Measurements from ENCODE around the gene LY6G6C. TPM values are rescaled to one million over a fixed set of nuclear protein-coding genes. Genes with fewer than 3 reads are reported as not detected.

LY6G6C gene
- total RNA-seq, 2 donors from 2014 or later = not detected

DNA sequence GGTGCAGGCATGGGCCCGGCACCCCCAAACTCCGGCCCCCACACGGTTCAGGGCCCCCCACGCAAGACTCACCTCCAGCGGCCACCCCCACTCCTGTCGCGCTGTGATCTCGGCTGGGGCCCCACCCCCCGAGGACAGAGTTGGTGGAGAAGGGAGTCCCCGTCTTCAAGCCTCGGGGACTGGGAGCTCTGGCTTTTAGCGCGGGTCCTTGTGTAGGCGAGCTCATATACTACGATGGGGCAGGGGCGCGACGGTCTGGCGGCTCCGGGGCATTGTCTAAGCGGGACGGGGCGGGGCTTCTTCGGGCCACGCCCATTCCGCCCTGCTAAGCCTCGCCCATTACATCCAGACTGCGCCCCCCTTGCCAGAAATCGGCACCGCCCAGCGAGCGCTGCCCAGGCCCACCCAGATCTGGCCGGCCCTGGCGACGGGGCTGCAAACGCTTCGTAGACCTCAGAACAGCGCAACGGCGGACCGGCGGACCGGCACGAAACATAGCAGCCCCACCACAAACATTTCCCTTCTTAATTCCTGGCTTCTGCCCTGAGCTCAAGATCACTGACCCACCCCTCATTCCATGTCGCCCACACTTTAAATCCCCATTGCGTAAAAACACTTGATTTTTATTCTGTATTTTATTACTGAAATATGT lies 8.6 kb upstream of the LY6G6C start:
- intact Hi-C loops (cut with DNase I) = loop anchor here in 1 of 2 donors (10.0 kb wide), 2 partner anchors 65 to 105 kb away; partner anchors contain the start of gene VARS1
- ATAC-seq = peak; percentile 80 to 88
- DNase-seq = peak; percentile 93

DNA sequence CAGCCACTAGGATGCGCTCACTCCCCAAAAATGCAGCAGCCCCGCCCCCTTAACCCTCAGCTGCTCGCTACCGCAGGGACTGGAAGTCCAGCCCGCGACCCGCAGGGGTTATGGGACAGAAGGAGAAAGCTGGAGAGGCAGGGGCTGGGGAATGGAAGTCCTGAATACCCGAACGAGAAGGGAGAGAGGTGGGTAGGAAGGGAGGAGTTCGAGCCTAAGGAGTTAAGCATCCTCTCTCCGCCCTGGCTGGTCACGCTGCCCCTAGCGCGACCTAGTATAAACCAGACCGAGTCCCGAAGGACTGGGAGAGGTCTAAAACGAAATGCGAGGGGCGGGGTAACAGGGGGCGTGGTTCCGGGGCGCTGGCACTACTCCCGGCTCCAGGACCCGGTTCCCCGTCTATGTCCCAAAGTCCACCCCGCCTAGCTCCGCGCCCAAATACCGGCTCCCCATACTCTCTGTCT lies 8.0 kb upstream of the LY6G6C start:
- intact Hi-C loops (cut with DNase I) = no loop called here
- DNase-seq (peak; percentile 90), ATAC-seq (peak; percentile 84 to 88)

DNA sequence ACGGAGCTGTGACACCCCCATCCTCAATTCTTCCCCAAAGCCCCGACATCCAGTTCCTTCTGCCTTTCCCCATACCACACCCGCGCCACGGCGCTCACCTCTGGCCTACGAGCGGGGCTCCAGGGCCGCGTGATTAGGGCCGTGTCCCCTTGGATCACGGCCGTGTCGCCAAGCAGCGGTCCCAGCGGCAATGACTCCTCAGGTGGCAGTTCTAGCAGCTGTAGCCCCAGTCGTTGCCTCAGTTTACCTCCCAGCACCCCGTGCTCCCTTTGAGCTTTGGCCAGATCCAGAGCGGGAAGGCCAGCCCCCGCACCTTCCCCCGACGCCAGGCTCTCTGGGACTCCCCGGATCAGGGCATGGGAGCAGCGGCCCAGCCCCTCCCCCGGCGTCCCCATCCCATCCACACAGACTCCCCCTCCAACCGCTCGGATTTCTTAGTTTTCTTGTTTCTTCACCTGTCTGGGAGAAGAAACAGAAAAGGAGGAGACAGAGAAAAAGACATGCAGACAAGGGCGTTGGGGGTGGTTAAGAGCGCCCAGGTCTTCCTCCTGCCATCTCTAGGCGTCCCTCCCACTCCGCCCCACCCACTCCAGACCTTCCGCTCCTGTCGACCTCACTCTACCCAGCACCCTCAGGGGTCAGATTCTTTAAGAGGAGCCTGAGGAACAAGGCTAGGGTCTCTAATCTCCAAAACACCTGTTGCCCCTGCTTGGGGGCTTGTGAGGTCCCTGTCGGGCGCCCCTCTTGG lies 7.4 kb upstream of the LY6G6C start, which contains the start of gene DDAH2:
Gene DDAH2, minus strand, starts transcription at position 533 of the 748 bp plus-strand sequence. Its CDS starts 138 bp downstream, at position 395.
- DNase-seq = peak; percentile 41

DNA sequence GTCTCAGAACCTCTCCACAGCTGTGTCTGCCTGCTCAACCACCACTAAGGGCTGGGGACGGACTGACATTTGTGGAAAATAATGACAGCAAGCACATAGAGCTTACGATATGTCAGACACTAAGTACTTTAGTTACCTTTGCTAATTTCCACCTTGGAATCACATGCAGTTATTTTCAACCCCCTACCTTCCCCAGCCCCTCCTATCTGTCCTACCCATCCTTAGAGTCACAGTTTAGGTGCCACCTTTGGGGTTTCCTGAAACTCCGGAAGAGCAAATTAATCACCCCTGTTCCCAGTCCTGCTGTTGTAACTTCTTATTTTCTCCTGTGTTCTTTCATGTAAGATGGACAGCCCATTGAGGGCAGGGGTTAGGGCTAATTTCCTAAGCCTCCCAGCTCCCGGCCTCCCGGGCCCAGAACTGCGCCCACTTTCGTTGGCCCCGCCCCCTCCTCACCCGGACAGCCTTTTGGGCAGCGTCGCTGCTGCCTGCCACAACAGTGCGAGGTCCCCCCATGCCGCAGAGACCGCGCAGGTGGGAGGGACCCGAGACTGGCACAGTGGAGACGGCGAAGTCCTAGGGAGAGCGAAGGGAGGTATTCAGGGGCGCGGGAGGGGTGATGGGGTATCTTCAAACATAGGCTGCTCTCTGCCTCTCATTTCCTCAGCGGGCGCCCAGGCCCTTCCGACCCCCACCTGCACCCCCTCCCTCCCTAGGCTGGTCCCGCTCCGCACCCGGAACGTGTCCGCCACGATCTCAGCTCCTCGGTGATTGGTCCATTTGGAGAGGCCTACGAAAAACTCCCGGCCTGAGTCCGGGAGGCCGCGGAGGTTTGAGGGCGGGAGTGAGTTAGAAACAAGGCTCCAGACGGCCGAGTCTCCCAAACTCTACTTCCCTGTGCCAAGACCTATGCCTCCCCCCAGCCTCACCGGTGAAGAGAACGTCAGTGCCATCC lies 6.4 kb upstream of the LY6G6C start:
- DNase-seq = peak; percentile 41
- no peak for ATAC-seq
- intact Hi-C loops (cut with DNase I) = no loop called here

More for the DNA sequence above, 7.4 kb upstream of the LY6G6C start, which contains the start of gene DDAH2:
- ATAC-seq = peak; percentile 32 to 44
- intact Hi-C loops (cut with DNase I) = no loop called here

DNA sequence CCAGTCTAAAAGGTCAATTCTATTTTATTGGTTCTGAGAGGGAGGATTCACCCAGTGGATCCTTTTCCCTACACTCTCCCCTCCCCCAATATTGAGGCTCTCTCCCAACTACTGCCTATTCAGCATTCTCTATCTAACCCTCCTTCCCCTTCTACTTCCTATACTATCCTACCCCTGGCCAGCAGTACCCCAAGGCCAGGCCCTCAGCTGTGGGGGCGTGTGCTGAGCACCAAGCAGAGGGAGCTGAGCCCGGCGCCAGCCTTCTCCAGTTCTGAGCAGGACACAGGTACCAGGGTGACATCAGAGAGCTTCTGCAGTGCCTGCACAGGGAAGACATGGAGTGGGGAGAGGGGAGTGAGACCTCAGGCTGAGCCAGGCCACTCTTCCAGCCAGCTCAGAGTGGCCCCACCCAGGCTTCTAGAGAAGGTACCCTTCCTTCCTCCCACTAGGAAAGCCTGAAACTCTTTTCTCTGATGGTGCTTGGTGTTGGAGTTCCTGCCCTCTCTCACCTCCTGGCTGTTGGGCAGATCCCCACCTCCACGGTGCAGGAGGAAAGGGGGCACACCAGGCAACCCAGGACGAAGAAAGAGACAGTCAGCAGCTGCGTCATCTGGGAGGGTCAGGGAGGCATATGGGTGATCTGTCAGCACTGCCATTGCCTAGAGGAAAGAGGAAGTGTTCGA lies 5.6 kb upstream of the LY6G6C start:
- ATAC-seq (no peak), DNase-seq (no peak)
- intact Hi-C loops (cut with DNase I) = no loop called here

DNA sequence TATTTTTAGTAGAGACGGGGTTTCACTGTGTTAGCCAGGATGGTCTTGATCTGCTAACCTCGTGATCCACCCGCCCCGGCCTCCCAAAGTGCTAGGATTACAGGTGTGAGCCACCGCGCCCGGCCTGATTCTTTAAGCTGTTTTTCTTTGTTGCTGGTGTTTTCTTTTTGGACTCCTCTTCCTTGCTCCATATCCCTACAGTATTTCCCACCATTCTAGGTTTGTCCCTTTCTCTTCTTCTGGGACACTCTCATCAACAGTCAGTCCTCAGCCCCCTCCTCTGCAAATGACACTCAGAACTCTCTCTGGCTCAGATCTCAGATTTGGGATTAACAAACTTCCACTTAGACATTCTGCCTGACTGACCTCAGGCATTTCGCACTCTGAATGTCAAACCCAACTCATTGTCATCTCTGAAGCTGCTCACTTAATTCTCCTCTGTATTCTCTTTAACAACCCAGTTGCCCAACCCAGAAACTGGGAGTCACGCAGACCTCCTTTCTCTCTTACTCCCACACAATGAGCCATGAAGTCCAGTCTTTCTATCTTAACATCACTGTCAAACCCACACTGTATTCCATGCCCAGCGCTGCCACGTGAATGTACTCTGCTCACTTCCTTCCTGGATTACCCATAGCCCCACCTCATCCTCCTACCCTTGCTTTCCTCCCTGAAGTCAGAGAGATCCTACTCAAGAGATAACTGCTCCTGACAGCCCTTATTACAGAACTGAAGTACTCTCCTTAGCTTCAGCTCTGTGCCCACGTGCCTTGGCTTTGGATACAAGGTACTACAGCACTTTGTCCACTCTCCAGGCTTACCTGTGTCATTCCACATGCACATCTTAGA lies 4.2 kb upstream of the LY6G6C start:
- ATAC-seq (peak in 1 of 2 donors; percentile 6), DNase-seq (no peak)
- intact Hi-C loops (cut with DNase I) = no loop called here

DNA sequence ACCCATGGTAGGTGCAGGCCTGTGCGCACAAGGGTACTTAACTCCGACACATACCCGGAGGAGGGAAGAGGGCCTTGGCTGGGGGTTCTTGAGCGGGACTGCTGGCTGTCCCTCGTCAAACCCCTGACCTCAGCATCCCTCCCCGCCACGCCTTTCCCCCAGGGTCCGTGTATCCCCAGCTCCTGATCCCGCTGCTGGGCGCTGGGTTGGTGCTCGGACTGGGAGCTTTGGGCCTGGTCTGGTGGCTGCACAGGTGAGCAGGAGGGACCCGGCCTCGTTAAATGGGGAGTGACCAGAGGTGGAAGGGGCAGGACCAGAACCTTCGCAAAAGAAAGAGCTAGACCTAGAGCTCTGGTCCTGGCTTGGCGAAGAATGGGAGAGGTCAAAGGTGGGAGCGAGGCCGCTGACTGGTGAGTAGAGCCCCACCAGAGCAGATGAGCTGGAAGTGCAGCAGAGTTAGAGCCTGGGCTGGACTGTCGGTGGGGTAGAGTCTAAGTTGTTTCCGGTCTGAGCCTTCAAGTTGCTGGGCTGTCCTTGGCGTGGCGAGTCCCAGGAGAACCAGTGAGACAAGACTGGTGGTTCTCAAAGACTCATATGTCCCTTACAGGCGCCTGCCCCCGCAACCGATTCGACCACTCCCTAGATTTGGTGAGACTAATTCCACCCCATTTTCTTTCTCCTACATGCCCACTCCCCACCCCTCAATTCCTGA lies 2.6 kb upstream of the LY6G6C start:
- ATAC-seq (peak in 1 of 2 donors; percentile 2), DNase-seq (peak; percentile 36)

DNA sequence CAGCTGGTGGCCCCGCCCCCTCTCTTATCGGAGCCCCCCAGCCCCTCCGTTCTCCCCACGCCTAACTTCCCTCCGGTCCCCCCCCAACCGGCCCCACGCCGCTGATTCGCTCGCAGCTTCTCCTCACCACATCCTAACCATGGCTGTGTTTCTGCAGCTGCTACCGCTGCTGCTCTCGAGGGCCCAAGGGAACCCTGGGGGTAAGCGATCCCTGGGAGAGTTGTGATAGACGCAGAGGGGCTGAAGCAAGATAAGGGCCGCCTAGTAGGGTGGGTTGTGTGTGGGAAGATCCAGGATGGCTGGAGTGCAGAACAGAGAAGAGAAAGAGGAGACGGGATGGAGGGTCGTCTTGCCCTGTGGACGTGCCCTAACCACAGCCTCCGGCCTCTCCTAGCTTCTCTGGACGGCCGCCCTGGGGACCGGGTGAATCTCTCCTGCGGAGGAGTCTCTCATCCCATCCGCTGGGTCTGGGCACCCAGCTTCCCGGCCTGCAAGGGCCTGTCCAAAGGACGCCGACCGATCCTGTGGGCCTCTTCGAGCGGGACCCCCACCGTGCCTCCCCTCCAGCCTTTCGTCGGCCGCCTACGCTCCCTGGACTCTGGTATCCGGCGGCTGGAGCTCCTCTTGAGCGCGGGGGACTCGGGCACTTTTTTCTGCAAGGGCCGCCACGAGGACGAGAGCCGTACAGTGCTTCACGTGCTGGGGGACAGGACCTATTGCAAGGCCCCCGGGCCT lies 1.9 kb upstream of the LY6G6C start, which contains the start of gene MPIG6B:
Gene MPIG6B, plus strand, starts transcription at position 129 of the 735 bp plus-strand sequence. Its CDS starts 11 bp downstream, at position 140.
- ATAC-seq = no peak
- DNase-seq = no peak
- intact Hi-C loops (cut with DNase I) = no loop called here

More for the DNA sequence above, 2.6 kb upstream of the LY6G6C start:
- intact Hi-C loops (cut with DNase I) = no loop called here

DNA sequence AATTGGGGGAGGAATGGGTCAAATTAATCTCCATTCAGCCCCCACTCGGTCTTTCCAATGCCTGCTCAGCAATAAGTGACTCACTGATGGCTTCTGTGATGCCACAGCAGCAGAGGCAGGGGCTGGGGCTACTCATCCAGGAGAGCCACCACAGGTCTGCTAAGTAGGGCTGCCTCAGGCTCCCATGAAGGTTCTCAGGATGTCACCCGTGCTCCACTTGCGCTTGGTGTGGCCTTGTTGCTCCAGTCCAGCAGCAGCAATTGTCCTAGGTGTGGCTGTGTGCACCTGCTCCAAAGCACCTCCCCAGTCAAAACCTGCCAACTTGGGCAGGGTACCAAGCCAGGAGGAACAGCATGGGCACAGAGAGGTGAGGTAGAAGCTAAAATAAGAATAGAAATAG lies 627 bp upstream of the LY6G6C start:
- no peak for DNase-seq
- ATAC-seq = no peak
- intact Hi-C loops (cut with DNase I) = no loop called here

DNA sequence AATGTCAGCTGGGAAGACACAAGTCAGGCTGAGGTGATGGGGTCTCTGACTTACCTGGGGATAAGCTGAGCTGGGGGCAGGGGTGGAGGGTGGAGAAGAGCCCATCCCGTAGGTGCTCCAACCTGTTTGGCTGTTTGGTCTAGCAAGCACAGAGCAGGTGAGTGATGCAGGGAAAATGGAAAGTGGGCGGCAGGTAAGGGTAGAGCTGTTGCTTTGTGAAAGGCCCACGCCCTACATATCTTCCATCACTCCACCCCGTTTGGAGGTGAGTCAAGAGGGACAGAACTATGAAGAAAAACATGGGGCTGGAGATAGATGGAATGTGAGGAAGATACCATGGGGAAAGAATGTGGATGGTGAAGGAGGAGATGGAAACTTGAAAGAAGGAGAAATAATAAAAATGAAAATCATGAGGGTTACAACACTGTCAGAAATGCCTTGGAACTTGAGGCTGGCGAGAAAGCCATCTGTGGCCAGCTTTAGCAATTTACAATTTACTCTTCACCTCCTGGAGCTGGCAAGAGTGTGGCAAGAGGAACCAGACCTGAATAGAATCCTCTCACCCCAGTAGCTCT lies 1.3 kb downstream of the LY6G6C start:
- no peak for DNase-seq
- ATAC-seq = no peak
- intact Hi-C loops (cut with DNase I) = no loop called here

DNA sequence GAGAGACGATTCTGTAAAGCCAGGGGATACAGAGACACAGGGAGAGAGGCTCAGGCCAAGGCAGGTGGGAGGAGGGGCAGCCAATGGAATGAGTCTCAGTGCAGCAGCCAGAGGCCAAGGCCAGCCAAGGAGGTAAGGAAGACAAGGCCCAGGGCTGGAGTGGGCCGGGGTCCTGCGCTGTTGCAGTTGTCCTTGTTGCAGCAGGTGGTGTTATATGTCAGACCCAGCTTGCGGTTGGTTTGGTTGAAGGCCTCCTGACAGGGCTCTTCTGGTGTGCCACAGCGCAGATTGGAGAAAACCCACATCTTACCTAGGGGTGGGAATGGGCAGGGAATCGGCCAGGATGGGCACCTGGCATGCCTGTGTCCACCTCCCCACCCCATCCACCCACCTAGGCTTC lies 2.5 kb downstream of the LY6G6C start:
- DNase-seq (no peak), ATAC-seq (no peak)
- intact Hi-C loops (cut with DNase I) = no loop called here

DNA sequence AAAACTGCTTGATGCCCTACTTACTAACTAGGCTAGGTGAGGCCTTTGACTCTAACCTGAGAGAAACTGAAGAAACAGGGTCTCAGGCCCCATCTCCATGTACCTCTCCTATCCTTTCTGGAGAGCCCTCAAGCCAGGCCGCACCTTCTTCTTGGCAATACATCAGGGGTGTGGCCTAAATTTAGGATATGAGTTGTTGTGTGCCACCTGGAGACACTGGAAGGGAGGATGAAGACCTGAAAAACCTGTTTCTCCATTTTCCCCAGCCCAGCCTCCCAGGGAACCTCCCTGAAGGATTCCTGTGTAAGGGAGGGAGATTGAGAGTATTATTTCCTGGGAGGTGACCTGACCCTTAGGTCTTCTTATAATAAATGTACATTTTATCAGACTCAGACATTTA lies 3.3 kb downstream of the LY6G6C start:
- ATAC-seq = no peak
- intact Hi-C loops (cut with DNase I) = no loop called here

DNA sequence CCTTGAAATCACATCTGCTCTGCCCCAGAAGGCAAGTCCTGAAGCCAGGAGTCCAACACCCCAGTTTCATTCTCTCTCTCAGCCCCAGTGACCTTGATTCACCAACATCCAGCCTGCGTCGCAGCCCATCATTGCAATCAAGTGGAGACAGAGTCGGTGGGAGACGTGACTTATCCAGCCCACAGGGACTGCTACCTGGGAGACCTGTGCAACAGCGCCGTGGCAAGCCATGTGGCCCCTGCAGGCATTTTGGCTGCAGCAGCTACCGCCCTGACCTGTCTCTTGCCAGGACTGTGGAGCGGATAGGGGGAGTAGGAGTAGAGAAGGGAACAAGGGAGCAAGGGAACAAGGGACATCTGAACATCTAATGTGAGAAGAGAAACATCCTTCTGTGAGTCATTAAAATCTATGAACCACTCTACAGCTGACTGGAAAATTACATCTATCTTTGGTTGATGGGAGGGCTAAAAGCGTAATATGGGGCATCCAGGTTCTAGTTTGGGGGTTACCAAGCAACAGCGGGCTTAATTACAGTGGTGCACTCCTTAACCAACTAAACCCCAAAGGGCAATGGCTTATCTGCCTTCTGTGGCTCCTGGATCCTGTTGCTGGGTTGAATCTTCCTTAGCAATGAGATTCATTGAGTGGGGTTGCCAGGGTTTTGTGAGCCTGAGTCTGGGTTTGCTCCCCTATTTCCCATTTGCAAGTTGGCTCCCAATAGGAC lies 3.9 kb downstream of the LY6G6C start:
- DNase-seq = no peak
- ATAC-seq = no peak
- intact Hi-C loops (cut with DNase I) = no loop called here

More for the DNA sequence above, 3.3 kb downstream of the LY6G6C start:
- no peak for DNase-seq

DNA sequence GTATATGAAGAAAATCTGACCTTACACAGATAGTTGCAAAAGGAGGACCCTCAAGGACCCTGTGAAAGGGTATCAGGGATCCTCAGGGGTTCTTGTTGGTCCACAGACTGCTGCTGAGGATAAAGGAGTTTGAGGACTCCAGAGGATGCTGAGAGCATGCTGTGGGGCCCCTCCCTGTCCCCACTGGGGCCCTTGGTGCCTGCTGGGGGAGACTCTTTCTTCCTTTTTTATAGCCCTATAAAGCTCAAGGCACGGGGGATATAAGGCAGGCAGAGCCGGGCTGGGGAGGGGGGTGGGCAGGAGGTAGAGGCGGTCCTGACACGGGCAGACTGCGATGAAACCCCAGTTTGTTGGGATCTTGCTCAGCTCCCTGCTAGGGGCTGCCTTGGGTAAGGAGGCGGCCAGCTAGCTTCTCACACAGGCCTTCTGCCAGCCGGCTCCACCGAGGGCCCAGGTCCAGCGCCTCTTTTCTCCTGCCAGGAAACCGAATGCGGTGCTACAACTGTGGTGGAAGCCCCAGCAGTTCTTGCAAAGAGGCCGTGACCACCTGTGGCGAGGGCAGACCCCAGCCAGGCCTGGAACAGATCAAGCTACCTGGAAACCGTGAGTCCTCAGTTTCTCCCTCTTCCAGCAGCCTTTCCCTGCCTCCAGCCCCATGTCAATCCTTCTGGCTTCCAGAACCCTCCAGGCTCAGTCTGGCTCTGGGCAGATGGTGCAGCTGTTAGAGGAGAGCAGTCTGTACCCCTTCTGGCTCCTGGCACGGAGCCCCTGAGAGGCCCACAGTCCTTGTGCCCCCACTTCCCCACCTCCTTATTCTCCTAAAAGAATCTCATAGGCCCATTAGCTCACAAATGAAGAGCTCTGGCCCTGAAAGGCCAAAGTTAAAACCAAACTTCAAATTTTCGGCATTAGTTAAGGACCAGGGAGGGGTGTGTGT lies 6.3 kb downstream of the LY6G6C start, which contains the start of gene LY6G6D:
Gene LY6G6D, plus strand, starts transcription at position 327 of the 937 bp plus-strand sequence. Its CDS starts 8 bp downstream, at position 335.
- DNase-seq (no peak), ATAC-seq (no peak)
- intact Hi-C loops (cut with DNase I) = no loop called here
